Midbrain (tissue), 1 donor: Measurements from ENCODE around the gene HEXIM1.
A peak's percentile ranks its signal among the peaks of the same experiment; 100 is the strongest.

Experiments used
- DNase-seq: peaks from one replicate; lab custom pipeline; 2025; lab: John Stamatoyannopoulos, UW

Gene HEXIM1

DNA sequence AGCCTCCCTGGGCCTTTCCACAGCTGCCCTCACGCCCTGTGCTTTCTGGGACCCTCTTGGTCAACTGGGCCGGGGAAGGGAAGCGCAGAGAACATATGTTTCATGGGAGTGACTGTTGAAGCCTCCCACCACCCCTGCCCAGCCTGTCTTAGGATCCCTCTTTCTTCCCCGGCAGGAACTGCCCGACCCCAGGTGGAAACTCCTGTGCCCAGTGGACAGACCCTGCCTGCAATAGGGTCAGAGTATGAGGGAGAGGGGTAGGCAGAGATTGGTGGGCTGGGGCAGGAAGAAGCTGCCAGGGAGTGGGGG, 23.9 kb downstream of the HEXIM1 start:
- no peak for DNase-seq

GRCh38 chr17:45172541-45173286, 24.4 kb downstream of the HEXIM1 start:
- peak; percentile 93 for DNase-seq

- no peak for DNase-seq
These were observed 27.5 kb downstream of the HEXIM1 start for GRCh38 chr17:45175759-45176115.

- DNase-seq, result no peak
These were observed 29.3 kb downstream of the HEXIM1 start for GRCh38 chr17:45177563-45177962.

DNA sequence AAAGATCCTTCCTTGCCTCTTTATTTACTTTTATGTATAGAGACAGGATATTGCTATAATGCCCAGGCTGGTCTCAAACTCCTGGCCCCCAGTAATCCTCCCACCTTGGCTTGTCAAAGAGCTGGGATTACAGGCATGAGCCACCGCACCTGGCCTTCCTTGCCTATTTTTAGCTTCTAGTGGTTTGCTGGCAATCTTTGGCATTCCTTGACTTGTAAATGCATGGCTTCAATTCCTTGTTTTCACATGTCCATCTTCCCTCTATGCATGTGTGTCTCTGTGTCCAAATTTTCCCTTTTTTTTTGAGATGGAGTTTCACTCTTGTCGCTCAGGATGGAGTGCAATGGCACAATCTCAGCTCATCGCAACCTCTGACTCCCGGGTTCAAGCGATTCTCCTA, 35.9 kb downstream of the HEXIM1 start:
- no peak for DNase-seq

DNA sequence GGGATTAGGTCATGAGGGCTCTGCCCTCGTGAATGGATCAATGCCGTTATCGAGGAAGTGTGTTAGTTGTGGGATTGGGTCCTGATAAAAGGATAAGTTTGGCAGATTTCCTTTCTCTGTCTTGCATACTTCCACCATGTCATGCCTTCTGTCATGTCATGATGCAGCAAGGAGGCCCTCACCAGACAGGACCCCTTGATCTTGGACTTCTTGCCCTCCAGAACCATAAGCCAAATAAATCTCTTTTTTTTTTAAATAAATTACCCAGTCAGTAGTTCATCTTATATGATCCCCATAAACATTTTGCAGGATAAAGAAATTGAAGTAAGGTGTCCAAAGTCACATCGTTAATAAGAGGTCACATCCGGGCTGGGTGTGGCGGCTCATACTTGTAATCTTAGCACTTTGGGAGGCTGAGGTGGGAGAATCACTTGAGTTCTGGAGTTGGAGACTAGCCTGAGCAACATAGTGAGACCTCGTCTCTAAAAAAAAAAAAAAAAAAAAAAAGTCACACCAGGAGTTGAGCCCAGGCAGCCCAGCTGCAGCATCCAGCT, 38.6 kb downstream of the HEXIM1 start:
- no peak for DNase-seq

- DNase-seq, result no peak
These were observed 40.7 kb downstream of the HEXIM1 start for GRCh38 chr17:45189009-45189408.

DNA sequence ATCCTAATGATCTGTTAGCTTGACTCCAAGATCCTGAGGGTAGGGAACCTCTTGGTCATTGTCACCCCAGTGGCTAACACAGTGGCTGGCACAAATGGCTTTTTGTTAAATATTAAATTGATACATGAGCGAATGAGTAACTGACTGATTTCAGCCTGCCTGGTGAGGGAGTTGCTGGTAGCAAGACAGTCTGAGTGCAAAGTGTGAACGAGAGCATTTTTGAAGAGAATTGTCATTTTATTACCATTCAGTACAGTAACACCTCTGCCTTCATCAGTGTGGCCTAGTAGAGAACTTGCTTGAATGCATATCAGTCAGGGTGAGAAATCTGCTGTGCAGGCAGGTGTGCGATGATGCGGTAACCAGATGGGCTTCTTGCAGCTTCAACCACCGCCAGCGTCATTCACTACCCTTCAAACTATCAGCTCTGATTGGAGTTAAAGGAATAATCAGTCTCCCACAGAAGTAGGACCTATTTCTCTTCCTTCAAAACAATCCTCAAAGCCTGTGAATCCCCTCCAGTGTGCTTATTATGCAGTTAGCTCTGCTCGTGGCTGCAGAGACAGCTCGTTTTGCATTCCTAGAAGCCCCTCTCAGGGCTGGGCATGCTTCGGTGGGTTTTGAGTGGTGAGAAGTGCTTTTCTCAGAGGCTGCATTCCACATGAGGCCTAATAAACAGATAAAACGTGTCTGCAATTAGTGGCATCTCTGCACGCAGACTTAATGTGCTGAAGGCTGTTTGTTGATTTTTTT, 42.4 kb downstream of the HEXIM1 start:
- DNase-seq, result no peak

- no peak for DNase-seq
These were observed 47.1 kb downstream of the HEXIM1 start for GRCh38 chr17:45195424-45195823.

- no peak for DNase-seq
These were observed 48.8 kb downstream of the HEXIM1 start for GRCh38 chr17:45197108-45197507.

DNA sequence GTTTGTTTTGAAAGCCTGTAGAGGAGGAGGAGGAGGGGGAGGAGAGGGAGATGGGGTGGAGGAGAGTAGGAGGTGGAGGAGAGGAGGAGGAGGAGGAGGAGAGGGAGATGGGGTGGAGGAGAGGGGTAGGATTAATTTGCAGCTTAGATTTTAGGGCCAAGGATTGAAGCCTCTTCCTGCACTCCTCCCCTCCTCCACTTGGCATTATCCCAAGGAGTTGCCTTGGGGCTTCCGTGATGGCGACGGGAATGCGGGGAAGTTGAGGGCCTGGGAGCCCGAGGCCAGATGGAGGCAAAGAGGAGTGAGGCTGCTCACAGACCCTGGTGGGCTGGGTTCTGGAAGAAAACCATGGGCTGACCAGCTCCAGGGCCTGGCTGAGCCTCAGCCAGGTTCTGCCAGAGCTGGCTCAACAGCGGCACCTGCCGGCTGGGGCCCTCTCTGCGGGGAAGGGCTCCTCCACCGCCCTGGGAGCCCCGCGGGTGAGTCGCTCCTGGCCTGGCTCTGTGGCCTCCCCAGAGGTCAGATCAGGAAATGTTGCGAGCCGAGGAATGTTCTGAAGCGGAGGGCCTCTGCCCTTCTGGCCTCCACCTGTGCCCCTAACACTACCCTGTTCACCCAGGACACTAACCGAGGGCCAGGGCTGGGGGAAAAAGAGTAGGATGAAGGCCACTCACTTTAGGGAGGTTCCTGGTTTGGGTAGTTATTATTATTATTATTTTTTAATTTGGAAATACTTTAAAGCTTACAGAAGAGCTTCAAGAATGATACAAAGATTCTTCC, 49.5 kb downstream of the HEXIM1 start:
- peak; percentile 91 for DNase-seq

DNA sequence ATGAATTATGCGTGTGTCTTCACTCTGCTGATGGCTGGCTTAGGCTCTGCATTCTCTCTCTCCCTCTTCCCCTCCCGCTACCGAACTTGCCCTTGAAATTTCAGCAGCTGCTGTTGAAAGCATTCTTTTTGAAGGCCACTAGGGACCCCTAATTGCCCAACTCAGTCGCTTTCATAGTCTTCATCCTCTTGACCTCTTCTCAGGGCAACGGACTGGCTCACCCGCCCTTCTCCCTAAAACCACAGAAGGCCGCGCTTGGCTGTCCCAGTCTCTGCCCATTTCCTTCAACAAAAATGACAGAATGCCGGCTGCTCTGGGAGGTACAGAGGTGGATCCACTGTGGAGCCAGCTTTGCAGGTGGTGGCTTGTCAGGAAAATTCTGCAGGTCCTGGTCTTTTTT, 52.4 kb downstream of the HEXIM1 start:
- no peak for DNase-seq

- DNase-seq, result no peak
These were observed 53.2 kb downstream of the HEXIM1 start for GRCh38 chr17:45201457-45201856.
